HG02642 (cell line): Measurements from ENCODE around the gene PDE4D.

Experiments
- ATAC-seq: cut with Tn5 transposase; IDR thresholded peaks from one replicate; pipeline ENCODE4 v1.9.1; 2021; ENCODE audit warnings: mild to moderate bottlenecking; ENCODE audit not compliant: unreplicated experiment, poor library complexity

The PDE4D gene

GRCh38 chr5:59093329-59093728, 800.2 kb downstream of the PDE4D start:
- no peak for ATAC-seq

GRCh38 chr5:59092758-59093157, 800.8 kb downstream of the PDE4D start:
- no peak for ATAC-seq

GRCh38 chr5:59091965-59092364, 801.6 kb downstream of the PDE4D start:
- no peak for ATAC-seq

- no peak for ATAC-seq
These were observed 803.2 kb downstream of the PDE4D start for GRCh38 chr5:59090323-59090722.

- ATAC-seq, result no peak
These were observed 803.8 kb downstream of the PDE4D start for GRCh38 chr5:59089767-59090166.

GRCh38 chr5:59088546-59088945, 805.0 kb downstream of the PDE4D start:
- no peak for ATAC-seq

GRCh38 chr5:59086024-59086423, 807.5 kb downstream of the PDE4D start:
- no peak for ATAC-seq

- no peak for ATAC-seq
These were observed 811.8 kb downstream of the PDE4D start for GRCh38 chr5:59081693-59082092.

- no peak for ATAC-seq
These were observed 813.6 kb downstream of the PDE4D start for GRCh38 chr5:59079622-59080620.

GRCh38 chr5:59071755-59072549, 821.6 kb downstream of the PDE4D start:
- no peak for ATAC-seq

GRCh38 chr5:59069438-59070079, 824.0 kb downstream of the PDE4D start:
- no peak for ATAC-seq

- no peak for ATAC-seq
These were observed 825.4 kb downstream of the PDE4D start for GRCh38 chr5:59067956-59068656.

GRCh38 chr5:59066367-59067163, 827.0 kb downstream of the PDE4D start:
- ATAC-seq, result no peak

GRCh38 chr5:59065554-59065953, 828.0 kb downstream of the PDE4D start:
- ATAC-seq, result no peak

GRCh38 chr5:59064293-59064692, 829.2 kb downstream of the PDE4D start:
- no peak for ATAC-seq

- no peak for ATAC-seq
These were observed 830.4 kb downstream of the PDE4D start for GRCh38 chr5:59062986-59063683.

- ATAC-seq, result no peak
These were observed 832.1 kb downstream of the PDE4D start for GRCh38 chr5:59061377-59061776.

- no peak for ATAC-seq
These were observed 834.4 kb downstream of the PDE4D start for GRCh38 chr5:59058969-59059687.
